GM19099 (cell line): ENCODE measurements around the gene PLD4.

Experiments
- POLR2A ChIP-seq: IDR thresholded peaks from 3 replicates; pipeline ENCODE4 v1.6.1; 2011; ENCODE audit warnings: low read depth; ENCODE audit not compliant: insufficient read length; ENCODE audit errors: extremely low read depth

The PLD4 gene

GRCh38 chr14:104912053-104912452 lies 12.6 kb upstream of the PLD4 start:
- TF ChIP-seq POLR2A, result no peak

GRCh38 chr14:104913435-104913834 lies 11.2 kb upstream of the PLD4 start:
- no peak for TF ChIP-seq POLR2A

- no peak for TF ChIP-seq POLR2A
Measured at GRCh38 chr14:104917116-104917515, 7.6 kb upstream of the PLD4 start.

- no peak for TF ChIP-seq POLR2A
Measured at GRCh38 chr14:104917993-104918392, 6.7 kb upstream of the PLD4 start.

- no peak for TF ChIP-seq POLR2A
Measured at GRCh38 chr14:104919993-104920315, 4.7 kb upstream of the PLD4 start.

GRCh38 chr14:104923640-104924420 lies 849 bp upstream of the PLD4 start:
- TF ChIP-seq POLR2A, result no peak

GRCh38 chr14:104925214-104925854 lies 655 bp downstream of the PLD4 start:
- no peak for TF ChIP-seq POLR2A

GRCh38 chr14:104925855-104926609 lies 1.4 kb downstream of the PLD4 start:
- TF ChIP-seq POLR2A, result no peak

- TF ChIP-seq POLR2A, result no peak
Measured at GRCh38 chr14:104926619-104927431, 2.1 kb downstream of the PLD4 start.

- TF ChIP-seq POLR2A, result no peak
Measured at GRCh38 chr14:104927432-104927816, 2.7 kb downstream of the PLD4 start.

GRCh38 chr14:104927901-104928300 lies 3.2 kb downstream of the PLD4 start:
- no peak for TF ChIP-seq POLR2A

GRCh38 chr14:104928391-104929133 lies 3.9 kb downstream of the PLD4 start:
- TF ChIP-seq POLR2A, result no peak

GRCh38 chr14:104929268-104930230 lies 4.9 kb downstream of the PLD4 start:
- TF ChIP-seq POLR2A, result no peak
